PFSK-1 (cell line): ENCODE data around the gene STK10.

ENCODE experiments used
- FOXP2 ChIP-seq: optimal IDR thresholded peaks from 2 replicates; pipeline ENCODE3; 2011; ENCODE audit warnings: borderline replicate concordance, control low read depth, inconsistent platforms; ENCODE audit not compliant: insufficient read depth; ENCODE audit errors: extremely low read length, extremely low read depth
- POLR2AphosphoS5 ChIP-seq: IDR thresholded peaks from 2 replicates; pipeline ENCODE4 v1.6.1; 2012; ENCODE audit warnings: low read depth, mild to moderate bottlenecking, control low read depth, low read length, moderate library complexity
- REST ChIP-seq, 2 experiments: IDR thresholded peaks; 2 replicates each; pipeline versions ENCODE4 v1.6.1 to v1.8.0; 2011 to 2012; ENCODE audit warnings: low read depth in 2 of 2, low read length in 2 of 2, control low read depth in 1 of 2, inconsistent platforms in 1 of 2, mild to moderate bottlenecking in 1 of 2, moderate library complexity in 1 of 2; ENCODE audit not compliant: insufficient read depth in 1 of 2
- SIN3A ChIP-seq: IDR thresholded peaks from 2 replicates; pipeline ENCODE4 v1.6.1; 2012; ENCODE audit warnings: mild to moderate bottlenecking, low read length, moderate library complexity, borderline replicate concordance; ENCODE audit not compliant: insufficient read depth
- TAF1 ChIP-seq: IDR thresholded peaks from 2 replicates; pipeline ENCODE4 v1.6.1; 2012; ENCODE audit warnings: low read length, control low read depth, borderline replicate concordance; ENCODE audit not compliant: insufficient read depth

The STK10 gene

GRCh38 chr5:172104801-172105701, 83.0 kb downstream of the STK10 start:
- TF ChIP-seq FOXP2 = no peak
- TF ChIP-seq POLR2AphosphoS5 = no peak
- no peak for TF ChIP-seq REST (IDR thresholded peaks at IDR 0.05; ENCODE audit: insufficient read depth in 1 of 2, low read depth in 2 of 2, low read length in 2 of 2)
- no peak for TF ChIP-seq SIN3A
- TF ChIP-seq TAF1 = no peak

- TF ChIP-seq SIN3A (no peak), TAF1 (no peak), FOXP2 (no peak), REST (IDR thresholded peaks at IDR 0.05; ENCODE audit: insufficient read depth in 1 of 2, low read depth in 2 of 2, low read length in 2 of 2) (no peak), POLR2AphosphoS5 (no peak)
Observed at GRCh38 chr5:172104021-172104420, 84.0 kb downstream of the STK10 start.

GRCh38 chr5:172102913-172103626, 85.0 kb downstream of the STK10 start:
- TF ChIP-seq POLR2AphosphoS5 (peak; percentile 46; the same call in 1 of the 2 replicates), REST (IDR thresholded peaks at IDR 0.05; ENCODE audit: insufficient read depth in 1 of 2, low read depth in 2 of 2, low read length in 2 of 2) (no peak; a peak in 1 of 4 replicates), SIN3A (peak; percentile 82; the same call in 1 of the 2 replicates)

DNA sequence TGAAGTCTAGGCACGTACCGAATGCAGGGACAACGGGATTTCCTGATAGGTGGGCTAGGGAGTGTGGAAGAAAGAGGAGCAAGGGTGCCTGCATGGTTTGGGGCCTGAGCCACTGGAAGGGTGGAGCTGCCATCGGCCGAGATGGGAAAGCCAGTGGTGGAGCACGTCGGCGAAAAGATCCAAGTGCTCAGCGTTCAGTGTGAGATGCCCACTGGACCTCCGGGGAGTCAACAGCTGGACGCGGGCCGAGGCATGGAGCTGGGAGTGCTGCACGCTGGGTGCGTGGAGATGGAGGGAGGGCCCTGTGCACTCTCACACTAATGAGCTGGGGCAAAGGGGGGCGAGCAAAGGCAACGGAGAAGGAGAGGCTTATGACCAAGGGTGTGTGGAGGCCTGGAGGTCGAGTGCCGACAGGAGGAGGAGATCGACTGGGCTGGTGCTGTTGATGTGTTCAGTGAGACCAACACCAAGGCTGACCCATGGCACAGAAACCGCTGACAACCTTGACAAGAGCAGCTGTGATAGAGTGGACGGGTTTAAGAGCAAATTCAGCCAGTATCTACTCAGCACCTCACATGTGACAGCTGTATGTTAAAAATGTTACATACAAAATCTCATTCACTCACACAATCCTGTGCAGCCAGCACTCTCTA, 85.7 kb downstream of the STK10 start:
- TF ChIP-seq SIN3A (no peak), FOXP2 (no peak), TAF1 (no peak), POLR2AphosphoS5 (no peak), REST (IDR thresholded peaks at IDR 0.05; ENCODE audit: insufficient read depth in 1 of 2, low read depth in 2 of 2, low read length in 2 of 2) (no peak)
